ENCODE results near the gene FGR. TPM values are rescaled to one million over a fixed set of nuclear protein-coding genes. Genes with fewer than 3 reads are reported as not detected.

The FGR gene
- total and polyA plus RNA-seq, 2 of the 13 experiments (the other 11 are each of a cell fraction or from before 2014, with no cell fraction given) = not detected

DNA sequence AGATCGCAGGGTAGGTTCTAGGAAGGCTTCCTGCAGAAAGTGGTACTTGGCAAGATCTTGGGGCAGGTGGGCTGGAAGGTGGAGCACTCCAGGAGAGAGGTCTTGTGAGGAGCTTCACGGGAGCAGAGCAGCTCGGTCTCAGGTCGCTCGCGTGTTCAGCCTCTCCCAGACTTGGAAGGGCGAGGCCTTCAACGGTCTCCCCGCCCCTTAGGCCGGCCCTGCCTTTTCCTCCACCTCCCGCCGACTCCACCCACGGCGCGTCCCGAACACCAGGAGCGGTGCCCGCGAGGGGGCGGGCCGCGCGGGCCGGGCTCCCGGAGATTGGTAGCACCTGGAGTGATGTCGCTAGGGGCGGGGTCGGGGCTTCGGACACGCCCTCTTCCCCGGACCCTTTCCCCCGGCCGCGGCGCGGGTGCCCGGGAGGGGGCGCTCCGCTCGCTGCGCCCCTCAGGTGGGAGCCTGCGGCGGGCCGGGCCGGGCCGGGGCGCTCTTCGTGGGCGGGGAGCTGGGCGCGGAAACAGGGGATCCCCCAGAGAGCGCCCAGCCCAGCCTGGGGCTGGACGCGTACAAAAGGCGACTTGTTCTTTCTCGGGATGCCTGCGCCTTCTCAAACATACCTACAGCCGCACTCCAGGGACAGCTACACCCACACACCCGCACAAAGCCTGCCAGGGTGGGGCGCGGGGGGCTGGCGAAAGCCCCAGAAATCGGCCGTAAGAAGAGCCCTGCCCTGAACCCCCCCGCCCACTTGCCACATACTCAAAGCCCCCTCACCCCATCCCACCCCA lies 66.5 kb downstream of the FGR start (continued):
- TF ChIP-seq ZNF407 (CRISPR knock-in tag; IDR thresholded peaks at IDR 0.05; ENCODE audit: not compliant biosample characterization) = no peak
- TF ChIP-seq ZSCAN21 (CRISPR knock-in tag; IDR thresholded peaks at IDR 0.05; ENCODE audit: borderline replicate concordance) = no peak
- no peak; the same call in 1 of the 2 replicates for TF ChIP-seq ZNF331 (CRISPR knock-in tag; IDR thresholded peaks at IDR 0.05)
- TF ChIP-seq, protein P1, sequence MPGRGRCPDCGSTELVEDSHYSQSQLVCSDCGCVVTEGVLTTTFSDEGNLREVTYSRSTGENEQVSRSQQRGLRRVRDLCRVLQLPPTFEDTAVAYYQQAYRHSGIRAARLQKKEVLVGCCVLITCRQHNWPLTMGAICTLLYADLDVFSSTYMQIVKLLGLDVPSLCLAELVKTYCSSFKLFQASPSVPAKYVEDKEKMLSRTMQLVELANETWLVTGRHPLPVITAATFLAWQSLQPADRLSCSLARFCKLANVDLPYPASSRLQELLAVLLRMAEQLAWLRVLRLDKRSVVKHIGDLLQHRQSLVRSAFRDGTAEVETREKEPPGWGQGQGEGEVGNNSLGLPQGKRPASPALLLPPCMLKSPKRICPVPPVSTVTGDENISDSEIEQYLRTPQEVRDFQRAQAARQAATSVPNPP (CRISPR knock-in tag; IDR thresholded peaks at IDR 0.05) = no peak
- TF ChIP-seq ZNF564 (CRISPR knock-in tag; IDR thresholded peaks at IDR 0.05) = no peak
- TF ChIP-seq HNRNPK (IDR thresholded peaks at IDR 0.05; ENCODE audit: low read depth, low read length, poor library complexity, severe bottlenecking) = peak; percentile 71
- no peak for TF ChIP-seq MAZ (IDR thresholded peaks at IDR 0.05; ENCODE audit: borderline replicate concordance, low read depth, low read length)
- TF ChIP-seq MAZ (CRISPR knock-in tag; IDR thresholded peaks at IDR 0.05; ENCODE audit: low read depth) = 0 out of 2 replicates have a peak, but pooled peaks have one; percentile 31
- TF ChIP-seq, protein P2, sequence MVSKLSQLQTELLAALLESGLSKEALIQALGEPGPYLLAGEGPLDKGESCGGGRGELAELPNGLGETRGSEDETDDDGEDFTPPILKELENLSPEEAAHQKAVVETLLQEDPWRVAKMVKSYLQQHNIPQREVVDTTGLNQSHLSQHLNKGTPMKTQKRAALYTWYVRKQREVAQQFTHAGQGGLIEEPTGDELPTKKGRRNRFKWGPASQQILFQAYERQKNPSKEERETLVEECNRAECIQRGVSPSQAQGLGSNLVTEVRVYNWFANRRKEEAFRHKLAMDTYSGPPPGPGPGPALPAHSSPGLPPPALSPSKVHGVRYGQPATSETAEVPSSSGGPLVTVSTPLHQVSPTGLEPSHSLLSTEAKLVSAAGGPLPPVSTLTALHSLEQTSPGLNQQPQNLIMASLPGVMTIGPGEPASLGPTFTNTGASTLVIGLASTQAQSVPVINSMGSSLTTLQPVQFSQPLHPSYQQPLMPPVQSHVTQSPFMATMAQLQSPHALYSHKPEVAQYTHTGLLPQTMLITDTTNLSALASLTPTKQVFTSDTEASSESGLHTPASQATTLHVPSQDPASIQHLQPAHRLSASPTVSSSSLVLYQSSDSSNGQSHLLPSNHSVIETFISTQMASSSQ (IDR thresholded peaks at IDR 0.05; ENCODE audit: low read depth) = no peak
- TF ChIP-seq, protein P2 (CRISPR knock-in tag; IDR thresholded peaks at IDR 0.05; ENCODE audit: borderline replicate concordance) = no peak
- TF ChIP-seq ZNF672 (CRISPR knock-in tag; IDR thresholded peaks at IDR 0.05) = no peak
- no peak for TF ChIP-seq PRPF4 (IDR thresholded peaks at IDR 0.05; ENCODE audit: low read depth, low read length, poor library complexity, severe bottlenecking)
- TF ChIP-seq MAF1 (CRISPR knock-in tag; IDR thresholded peaks at IDR 0.05; ENCODE audit: borderline replicate concordance) = no peak
- peak; percentile 64 for TF ChIP-seq NFYB (CRISPR knock-in tag; IDR thresholded peaks at IDR 0.05)
